Brain microvascular endothelial cell (primary cell): ENCODE data around the gene PANK2.

Experiments used
- DNase-seq: peaks from one replicate; pipeline ENCODE4 v3.0.0-alpha.2; 2020
- H3K27ac ChIP-seq: fragments of 250-450 bp; sonication (Bioruptor Pico); 2 replicates; pipeline ENCODE4 v1.5.1; 2020; ENCODE audit warnings: mild to moderate bottlenecking, moderate library complexity
- H3K27me3 ChIP-seq: fragments of 250-450 bp; sonication (Bioruptor Pico); replicated peaks from 2 replicates; pipeline ENCODE4 v1.5.1; 2020; ENCODE audit warnings: mild to moderate bottlenecking
- H3K36me3 ChIP-seq: fragments of 250-450 bp; sonication (Bioruptor Pico); replicated peaks from 2 replicates; pipeline ENCODE4 v1.5.1; 2020; ENCODE audit warnings: mild to moderate bottlenecking
- H3K4me3 ChIP-seq: 2 replicates; pipeline ENCODE4 v1.5.1; 2011; ENCODE audit warnings: low read depth, mild to moderate bottlenecking, control low read depth, low read length, moderate library complexity
- in situ Hi-C: cut with HindIII; loops from 2 replicates; pipeline ENCODE4 v1.10.0; 2017; ENCODE audit warnings: low sequenced_read_pairs, low pct_ligation_motif_present
- TF ChIP-seq, protein P1 (sequence below): IDR thresholded peaks from 2 replicates; pipeline ENCODE4 v1.5.1; 2011; ENCODE audit warnings: low read depth, mild to moderate bottlenecking, moderate library complexity, low read length, control low read depth, inconsistent platforms; ENCODE audit errors: missing control alignments

PANK2 gene

DNA sequence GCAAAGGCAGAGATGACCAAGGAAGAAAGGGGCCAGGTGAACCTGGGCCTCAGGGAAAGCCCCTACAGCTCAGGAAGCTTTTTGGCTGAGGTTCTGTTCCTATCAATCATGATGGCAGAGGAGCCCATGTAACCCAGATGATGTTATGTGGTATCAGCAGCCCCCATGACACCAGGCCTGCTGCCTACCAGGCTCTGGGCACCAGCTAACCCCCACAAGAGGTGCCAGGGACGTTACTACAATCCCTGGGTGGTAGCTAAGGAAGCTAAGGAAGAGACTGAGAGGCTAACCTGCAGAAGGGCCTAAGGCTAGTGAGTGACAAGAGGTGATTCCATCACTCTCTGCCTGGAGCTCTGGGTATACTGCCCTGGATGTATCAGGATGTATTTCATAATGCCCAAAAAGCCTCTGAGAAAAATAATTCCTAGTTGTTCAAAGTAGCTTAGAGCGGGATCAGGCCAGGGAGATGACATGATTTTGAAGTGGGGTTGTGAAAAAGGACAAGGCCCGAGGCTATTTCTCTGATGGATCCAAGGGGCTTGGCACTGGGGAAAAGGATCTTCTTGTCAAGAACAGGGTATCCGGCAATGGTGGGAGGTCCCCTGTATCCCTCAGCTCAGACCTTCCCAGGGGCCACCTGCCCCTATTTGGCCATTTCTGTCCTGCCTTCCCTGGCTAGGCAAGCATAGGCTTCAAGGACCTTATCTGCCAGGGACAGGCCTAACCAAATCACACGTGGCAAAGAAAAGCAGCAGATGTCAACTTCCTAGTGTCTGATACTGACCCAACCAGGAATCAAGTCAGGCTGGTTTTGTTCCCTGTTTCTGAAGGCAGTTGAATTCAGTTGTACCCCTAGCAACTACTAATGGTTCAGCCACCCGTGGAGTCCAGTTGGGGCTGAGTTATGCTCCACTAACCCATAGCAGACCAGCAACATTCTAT lies 41.3 kb downstream of the PANK2 start:
- no peaks in the 10 kb centered on the region for H3K27me3 ChIP-seq
- DNase-seq: no peak
- TF ChIP-seq, protein P1, sequence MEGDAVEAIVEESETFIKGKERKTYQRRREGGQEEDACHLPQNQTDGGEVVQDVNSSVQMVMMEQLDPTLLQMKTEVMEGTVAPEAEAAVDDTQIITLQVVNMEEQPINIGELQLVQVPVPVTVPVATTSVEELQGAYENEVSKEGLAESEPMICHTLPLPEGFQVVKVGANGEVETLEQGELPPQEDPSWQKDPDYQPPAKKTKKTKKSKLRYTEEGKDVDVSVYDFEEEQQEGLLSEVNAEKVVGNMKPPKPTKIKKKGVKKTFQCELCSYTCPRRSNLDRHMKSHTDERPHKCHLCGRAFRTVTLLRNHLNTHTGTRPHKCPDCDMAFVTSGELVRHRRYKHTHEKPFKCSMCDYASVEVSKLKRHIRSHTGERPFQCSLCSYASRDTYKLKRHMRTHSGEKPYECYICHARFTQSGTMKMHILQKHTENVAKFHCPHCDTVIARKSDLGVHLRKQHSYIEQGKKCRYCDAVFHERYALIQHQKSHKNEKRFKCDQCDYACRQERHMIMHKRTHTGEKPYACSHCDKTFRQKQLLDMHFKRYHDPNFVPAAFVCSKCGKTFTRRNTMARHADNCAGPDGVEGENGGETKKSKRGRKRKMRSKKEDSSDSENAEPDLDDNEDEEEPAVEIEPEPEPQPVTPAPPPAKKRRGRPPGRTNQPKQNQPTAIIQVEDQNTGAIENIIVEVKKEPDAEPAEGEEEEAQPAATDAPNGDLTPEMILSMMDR: no peak
- H3K4me3 ChIP-seq: no peak overlapping the region
- H3K36me3 ChIP-seq: peaks cover 17% of the 10 kb centered on the region
- in situ Hi-C loops: no loop called here
- no peak overlapping the region for H3K27ac ChIP-seq

DNA sequence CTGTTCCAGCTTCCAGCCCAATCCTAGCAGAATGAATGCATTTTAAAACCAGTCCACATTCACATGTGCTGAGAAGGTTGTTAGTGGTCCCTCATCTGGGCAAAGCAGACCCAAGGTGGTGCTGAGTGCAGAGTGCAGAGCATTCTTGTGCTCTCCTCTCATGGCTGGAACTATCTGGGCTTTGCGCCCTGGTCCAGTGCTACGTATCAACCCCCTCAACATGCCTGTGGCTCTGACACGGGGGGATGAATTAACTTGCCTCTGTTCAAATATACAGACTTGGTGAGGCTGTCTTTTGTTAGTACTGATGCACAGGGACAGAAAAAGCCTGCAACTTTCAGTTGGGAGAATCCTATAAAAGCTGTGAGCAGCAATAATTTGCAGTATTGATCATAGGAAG lies 42.5 kb downstream of the PANK2 start:
- TF ChIP-seq, protein P1: no peak
- H3K27me3 ChIP-seq: no peaks in the 10 kb centered on the region
- in situ Hi-C loops: no loop called here
- H3K36me3 ChIP-seq: peaks cover 9% of the 10 kb centered on the region
- H3K4me3 ChIP-seq: no peak overlapping the region
- H3K27ac ChIP-seq: no peak overlapping the region
- DNase-seq: no peak

GRCh38 chr20:3932277-3932676 lies 43.1 kb downstream of the PANK2 start:
- Histone ChIP-seq H3K27ac (no peak overlapping the region), H3K4me3 (peak overlapping the region; percentile 17), H3K27me3 (no peaks in the 10 kb centered on the region), H3K36me3 (peaks cover 9% of the 10 kb centered on the region)
- no peak for DNase-seq
- in situ Hi-C loops: no loop called here
- TF ChIP-seq, protein P1: no peak

- no peak for DNase-seq
Observed at GRCh38 chr20:3932681-3933080, 43.5 kb downstream of the PANK2 start.

GRCh38 chr20:3933218-3933617 lies 44.0 kb downstream of the PANK2 start:
- Histone ChIP-seq H3K36me3 (peaks cover 12% of the 10 kb centered on the region), H3K27me3 (no peaks in the 10 kb centered on the region), H3K4me3 (no peak overlapping the region), H3K27ac (no peak overlapping the region)
- in situ Hi-C loops: no loop called here
- TF ChIP-seq, protein P1: no peak
- DNase-seq: no peak

More at GRCh38 chr20:3932681-3933080, 43.5 kb downstream of the PANK2 start:
- H3K4me3 ChIP-seq: peak overlapping the region; percentile 17
- in situ Hi-C loops: no loop called here
- no peak overlapping the region for H3K27ac ChIP-seq
- H3K36me3 ChIP-seq: peaks cover 10% of the 10 kb centered on the region
- TF ChIP-seq, protein P1: no peak
- H3K27me3 ChIP-seq: no peaks in the 10 kb centered on the region

DNA sequence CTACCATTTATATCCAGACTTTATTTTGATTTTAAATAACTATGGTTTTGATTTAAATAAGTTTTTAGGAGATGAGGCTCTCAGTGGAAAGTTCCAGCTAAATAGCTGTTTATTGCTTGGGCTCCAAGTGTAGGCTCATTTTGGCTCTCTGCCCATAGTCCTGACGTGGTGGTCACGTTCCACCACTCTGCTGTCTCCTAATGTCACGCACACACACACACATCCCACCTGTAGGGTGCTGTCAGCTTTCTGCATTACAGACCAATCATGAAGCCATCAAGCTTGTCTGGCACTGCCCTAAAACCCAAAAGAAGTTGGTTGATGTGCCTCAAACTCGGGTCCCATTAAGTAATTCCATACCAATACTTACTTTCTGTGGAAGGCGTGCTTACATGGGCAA lies 45.4 kb downstream of the PANK2 start:
- TF ChIP-seq, protein P1: no peak
- Histone ChIP-seq H3K27me3 (no peaks in the 10 kb centered on the region), H3K4me3 (no peak overlapping the region), H3K36me3 (peaks cover 12% of the 10 kb centered on the region), H3K27ac (no peak overlapping the region)
- DNase-seq: no peak
- in situ Hi-C loops: no loop called here
